Heart right ventricle (tissue), 16 donors: ENCODE data around the gene KCNH1. TPM values are rescaled to one million over a fixed set of nuclear protein-coding genes. Genes with fewer than 3 reads are reported as not detected.

Experiments
- ATAC-seq, 8 donors: fragments of 200-7000 bp; cut with Tn5 transposase; one replicate each; pipeline ENCODE4 v1.9.1; 2020; ENCODE audit warnings: mild to moderate bottlenecking in 8 of 8, moderate library complexity in 8 of 8, moderate number of reproducible peaks in 1 of 8
- DNase-seq, 2 donors: peaks; one replicate each; pipeline ENCODE4 v3.0.0-alpha.2; 2020
- H3K27ac ChIP-seq, 10 donors: fragments of 200-600 bp; sonication (generic) in 2 of 10; one replicate each; pipeline versions ENCODE4 v1.5.0 to v1.8.0; 2020 to 2022; ENCODE audit warnings: mild to moderate bottlenecking in 3 of 10
- H3K27me3 ChIP-seq, 7 donors: fragments of 200-600 bp; one replicate each; pipeline ENCODE4 v1.8.0; 2021 to 2022; ENCODE audit warnings: mild to moderate bottlenecking in 2 of 7
- H3K36me3 ChIP-seq, 9 donors: fragments of 200-600 bp; sonication (generic) in 1 of 9; one replicate each; pipeline versions ENCODE4 v1.5.0 to v1.8.0; 2020 to 2022; ENCODE audit warnings: mild to moderate bottlenecking in 2 of 9
- H3K4me1 ChIP-seq, 9 donors: fragments of 200-600 bp; sonication (generic) in 1 of 9; one replicate each; pipeline versions ENCODE4 v1.5.0 to v1.8.0; 2020 to 2022; ENCODE audit warnings: mild to moderate bottlenecking in 4 of 9
- H3K4me3 ChIP-seq, 10 donors: fragments of 200-600 bp; sonication (generic) in 2 of 10; one replicate each; pipeline versions ENCODE4 v1.5.0 to v1.8.0; 2020 to 2022; ENCODE audit warnings: mild to moderate bottlenecking in 7 of 10, moderate library complexity in 2 of 10
- H3K9me3 ChIP-seq, 11 donors: fragments of 200-600 bp in 10 of 11; sonication (generic) in 2 of 11; one replicate each; pipeline versions ENCODE4 v1.5.0 to v1.8.0; 2013 to 2022; ENCODE audit warnings: mild to moderate bottlenecking in 2 of 11, control low read depth in 1 of 11, moderate library complexity in 1 of 11
- CTCF ChIP-seq, 9 donors: fragments of 200-600 bp; sonication (generic) in 2 of 9; IDR thresholded peaks; one replicate each; pipeline versions ENCODE4 v1.5.0 to v1.8.0; 2021 to 2022; ENCODE audit warnings: antibody characterized with exemption in 9 of 9, mild to moderate bottlenecking in 5 of 9, moderate library complexity in 1 of 9
- WGBS, 2 donors: extraction: QIAGEN DNeasy Blood & Tissue Kit; methylation state at CpG; one replicate each; pipeline ENCODE4 v1.1.7; 2013; ENCODE audit warnings: inconsistent platforms in 1 of 2; 5-methylcytosine and 5-hydroxymethylcytosine counted together
- intact Hi-C, 10 donors: fragments of 100-400 bp; cut with DNase I; formaldehyde crosslinking; loops; one replicate each; pipeline versions ENCODE4 v1.11.1 to v1.14.2; 2022
- polyA plus RNA-seq, 2 donors: library from polyadenylated mRNA; stranded (reverse); fragments of 200-250 nt; gene quantifications; one replicate each; pipeline ENCODE4 v1.2.3, GENCODE V29; 2013
- total RNA-seq, 10 donors: library from RNA; stranded (reverse); fragmentation: NEBNext Ultra II Directional in 3 of 10; extraction: Animal tissue kit (Norgen Biotek cat#: 25700) in 3 of 10; gene quantifications; one replicate each; pipeline versions ENCODE4 v1.2.1 to v1.2.4, GENCODE V29; 2021 to 2023
- donor health status: Arrhythmogenic right ventricular cardiomyopathy.
- donor health status: ischemic (EF 13 %, LVEDD 7.1; RV severe dilation, severe dysfunction).
- donor health status: healthy with polysubstance abuse.
- donor health status: DM: no; HTN: yes; CAD: no.
- donor health status: DM: no; HTN: no; CAD: no.
- donor health status: ischemic (EF 25% LVEDD 6.9; RV normal size, moderate dysfunction).
- donor health status: ischemic (EF 25% LVEDD 5.7; RV mildly dilated, moderate dysfunction).
- donor health status: healthy.
- donor health status: DM: yes; HTN: yes; CAD: no.
- donor health status: Ischemic cardiomyopathy.
- donor health status: ischemic (EF 35%, LVEDD 5.7; RV mildly dilated, moderate dysfunction).
- donor health status: nonischemic (EF 11% LVEDD 7.7; RV severe dilation, severe dysfunction).
- donor health status: DM: yes; HTN: yes; CAD: no.
- donor health status: PGD.
- donor health status: ischemic (EF 29% LVEDD 5.4; RV normal size, mild dysfunction).
- donor health status: nonischemic (EF 23%, LVEDD 6.1; RV moderate dilation, normal function).

The KCNH1 gene
- total and polyA plus RNA-seq, 12 donors = 0.09 TPM; not detected in 11

- no peak for DNase-seq
- peaks cover 0 to 23% (median 12%) of the 10 kb centered on the region in 11 donors for H3K9me3 ChIP-seq
- no peak overlapping the region for H3K27ac ChIP-seq
- no peaks in the 10 kb centered on the region for H3K4me1 ChIP-seq
- H3K4me3 ChIP-seq = no peak overlapping the region
- WGBS, 2 donors = 73 to 75% methylated on average over 4 of the region's 4 CpGs
- intact Hi-C loops = no loop called here
- H3K27me3 ChIP-seq = no peaks in the 10 kb centered on the region
- no peak for TF ChIP-seq CTCF (IDR thresholded peaks at IDR 0.05)
- ATAC-seq = no peak
- H3K36me3 ChIP-seq = no peaks in the 10 kb centered on the region
Measured at GRCh38 chr1:210758761-210759160, 375.2 kb downstream of the KCNH1 start.

- Histone ChIP-seq H3K27ac (no peak overlapping the region), H3K4me3 (no peak overlapping the region), H3K9me3 (peaks cover 0 to 23% (median 12%) of the 10 kb centered on the region in 11 donors), H3K27me3 (no peaks in the 10 kb centered on the region), H3K4me1 (no peaks in the 10 kb centered on the region), H3K36me3 (no peaks in the 10 kb centered on the region)
- no peak for TF ChIP-seq CTCF (IDR thresholded peaks at IDR 0.05)
- no peak for DNase-seq
- ATAC-seq = no peak
- intact Hi-C loops = no loop called here
- WGBS, 2 donors = 68 to 73% methylated on average over 1 of the region's 1 CpG
Measured at GRCh38 chr1:210758261-210758660, 375.7 kb downstream of the KCNH1 start.

- H3K36me3 ChIP-seq = no peaks in the 10 kb centered on the region
- H3K4me1 ChIP-seq = no peaks in the 10 kb centered on the region
- 57 to 59% methylated on average over 1 of the region's 1 CpG for WGBS, 2 donors
- intact Hi-C loops = no loop called here
- no peaks in the 10 kb centered on the region for H3K27me3 ChIP-seq
- H3K4me3 ChIP-seq = no peak overlapping the region
- H3K9me3 ChIP-seq = peaks cover 0 to 23% (median 6%) of the 10 kb centered on the region in 11 donors
- TF ChIP-seq CTCF (IDR thresholded peaks at IDR 0.05) = no peak
- no peak overlapping the region for H3K27ac ChIP-seq
- ATAC-seq (no peak), DNase-seq (no peak)
Measured at GRCh38 chr1:210757677-210758076, 376.3 kb downstream of the KCNH1 start.

GRCh38 chr1:210755991-210756659 is 377.8 kb downstream of the KCNH1 start:
- no peak for ATAC-seq
- WGBS, 2 donors = 97 to 98% methylated on average over 4 of the region's 4 CpGs
- Histone ChIP-seq H3K27ac (no peak overlapping the region), H3K4me3 (no peak overlapping the region), H3K4me1 (no peaks in the 10 kb centered on the region), H3K9me3 (peaks cover 0 to 18% (median 6%) of the 10 kb centered on the region in 11 donors), H3K36me3 (no peaks in the 10 kb centered on the region), H3K27me3 (peaks cover 0 to 4% (median 0%) of the 10 kb centered on the region in 7 donors)
- intact Hi-C loops = no loop called here
- TF ChIP-seq CTCF (IDR thresholded peaks at IDR 0.05) = no peak
- DNase-seq = no peak
